NCI-H2196 treated with DMSO at 0.1 percent for 48 hours (cell line): ENCODE data around the gene CHURC1.
A peak's percentile ranks its signal among the peaks of the same experiment; 100 is the strongest.

Experiments
- DNase-seq: peaks from one replicate; lab custom pipeline; 2025; ENCODE audit not compliant: unreplicated experiment; lab: John Stamatoyannopoulos, UW

CHURC1 gene

DNA sequence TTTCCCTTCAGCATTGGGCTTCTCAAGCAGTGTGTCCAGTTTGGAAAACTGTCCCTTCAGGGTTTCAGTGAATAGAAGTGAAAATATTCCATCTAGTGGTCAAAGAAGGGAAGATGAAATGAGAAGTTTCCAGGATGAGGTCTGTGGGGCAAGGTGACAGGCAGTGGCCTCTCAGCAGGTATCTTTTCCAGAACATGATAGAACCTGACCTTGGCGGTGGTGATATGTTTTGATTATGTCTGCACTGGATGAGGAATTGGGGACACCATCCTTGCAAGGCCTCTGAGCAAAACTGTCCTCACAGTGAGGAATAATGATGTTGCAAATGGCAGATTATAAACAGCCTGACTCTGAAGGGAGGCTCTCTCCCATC, 23.6 kb downstream of the CHURC1 start:
- no peak for DNase-seq

GRCh38 chr14:64938972-64939816, 24.9 kb downstream of the CHURC1 start:
- DNase-seq: peak; percentile 77

DNA sequence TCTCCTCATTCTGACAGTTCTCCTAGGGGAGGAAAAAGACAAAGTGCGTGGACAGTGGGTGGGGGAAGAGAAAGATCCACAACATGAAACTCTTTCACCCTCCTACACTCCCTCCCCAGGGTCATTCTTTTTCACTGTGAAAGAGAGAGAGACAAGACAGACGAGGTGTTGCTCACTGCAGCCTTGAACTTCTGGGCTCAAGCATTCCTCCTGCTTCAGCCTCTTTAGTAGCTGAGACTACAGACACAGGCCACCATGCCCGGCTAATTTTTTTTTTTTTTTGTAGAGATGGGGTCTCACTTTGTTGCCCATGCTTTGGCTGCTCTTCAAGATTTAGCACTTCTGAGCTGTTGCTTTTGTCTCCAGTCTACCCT, 25.5 kb downstream of the CHURC1 start:
- no peak for DNase-seq

DNA sequence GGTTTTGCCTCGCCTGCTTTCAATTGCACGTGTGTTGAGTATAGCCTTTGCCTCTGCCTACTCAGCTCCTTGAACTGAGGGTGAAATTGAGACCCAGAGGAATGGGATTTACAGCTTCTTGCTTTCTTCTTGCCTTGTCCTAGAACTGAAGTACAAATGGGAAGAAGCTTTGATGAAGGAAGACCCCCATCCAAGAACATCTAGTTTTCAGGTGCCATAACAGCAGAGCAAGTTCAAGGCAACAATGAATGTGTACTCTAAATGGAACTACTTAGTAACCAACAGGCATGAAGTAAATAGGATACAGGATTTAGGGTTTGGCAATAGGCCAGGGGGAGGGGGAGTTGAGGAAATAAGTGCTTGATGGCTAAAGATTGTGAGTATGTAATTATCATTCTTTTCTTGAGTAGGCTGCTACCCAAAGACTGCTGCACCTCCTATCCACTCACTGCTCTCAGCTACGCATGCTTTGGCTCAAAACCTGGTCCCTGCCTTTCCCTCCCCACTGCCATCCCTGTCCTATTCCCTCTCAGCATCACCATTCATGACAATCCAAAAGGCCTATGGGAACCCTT, 26.2 kb downstream of the CHURC1 start:
- DNase-seq: no peak

DNA sequence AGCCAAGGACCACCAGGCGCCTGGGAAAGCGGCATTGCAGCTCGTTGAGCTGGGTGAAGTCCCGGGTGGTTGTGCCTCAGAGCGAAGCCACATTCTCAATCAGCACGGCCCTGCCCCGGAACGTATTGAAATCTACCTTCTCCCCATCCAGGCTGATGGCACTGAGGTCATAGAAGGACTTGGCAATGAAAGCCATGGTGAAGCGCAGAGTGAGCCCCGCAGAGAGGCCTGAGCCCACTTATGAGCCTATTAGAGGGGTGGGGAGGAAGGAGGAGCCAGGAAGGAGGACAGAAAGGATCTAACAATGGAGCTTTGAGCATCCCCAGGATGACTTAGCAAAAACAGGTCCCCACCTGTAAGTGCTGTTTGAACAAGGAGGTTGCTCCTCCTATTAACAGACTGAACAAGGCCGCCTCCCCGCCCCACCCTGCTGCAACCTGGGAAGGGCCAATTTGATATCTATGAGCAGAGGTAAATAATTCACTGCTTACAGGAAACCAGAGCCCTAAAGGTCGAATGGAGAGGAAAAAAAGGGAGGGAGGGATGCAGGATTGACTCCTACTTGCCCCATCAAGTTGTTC, 28.4 kb downstream of the CHURC1 start, which contains the start of gene GPX2:
Gene GPX2 (minus strand): TSS at position 215 of the 581 bp plus-strand sequence. CDS start 19 bp downstream, at position 196.
- peak; percentile 81 for DNase-seq

DNA sequence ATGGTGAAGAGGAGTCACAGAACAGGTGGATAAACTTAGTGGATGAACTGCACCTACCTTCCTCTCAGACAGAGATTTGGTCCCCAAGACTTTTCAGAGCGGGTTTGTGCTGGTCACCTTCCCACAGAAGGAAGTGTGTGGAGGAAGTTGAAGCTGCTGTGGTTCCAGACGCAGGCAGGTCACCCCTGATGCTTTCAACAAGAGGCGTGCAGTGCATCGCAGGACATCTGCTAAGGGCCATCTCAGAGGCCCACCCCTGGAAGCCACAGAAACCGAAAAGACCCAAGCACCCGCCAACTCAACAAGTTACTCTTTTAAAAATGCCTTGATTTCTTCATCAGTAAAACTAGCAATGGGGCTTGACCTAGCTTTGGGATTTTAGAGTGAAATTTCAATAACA, 29.3 kb downstream of the CHURC1 start:
- DNase-seq: no peak

GRCh38 chr14:64944041-64944440, 29.8 kb downstream of the CHURC1 start:
- DNase-seq: no peak

- no peak for DNase-seq
These were observed 30.6 kb downstream of the CHURC1 start for GRCh38 chr14:64944861-64945260.

- no peak for DNase-seq
These were observed 31.4 kb downstream of the CHURC1 start for GRCh38 chr14:64945431-64946178.

GRCh38 chr14:64946310-64947045, 32.2 kb downstream of the CHURC1 start:
- no peak for DNase-seq

- no peak for DNase-seq
These were observed 33.7 kb downstream of the CHURC1 start for GRCh38 chr14:64947710-64948611.

GRCh38 chr14:64948612-64949210, 34.5 kb downstream of the CHURC1 start:
- no peak for DNase-seq

- DNase-seq: no peak
These were observed 36.6 kb downstream of the CHURC1 start for GRCh38 chr14:64950889-64951288.

- DNase-seq: no peak
These were observed 37.0 kb downstream of the CHURC1 start for GRCh38 chr14:64951291-64951690.

DNA sequence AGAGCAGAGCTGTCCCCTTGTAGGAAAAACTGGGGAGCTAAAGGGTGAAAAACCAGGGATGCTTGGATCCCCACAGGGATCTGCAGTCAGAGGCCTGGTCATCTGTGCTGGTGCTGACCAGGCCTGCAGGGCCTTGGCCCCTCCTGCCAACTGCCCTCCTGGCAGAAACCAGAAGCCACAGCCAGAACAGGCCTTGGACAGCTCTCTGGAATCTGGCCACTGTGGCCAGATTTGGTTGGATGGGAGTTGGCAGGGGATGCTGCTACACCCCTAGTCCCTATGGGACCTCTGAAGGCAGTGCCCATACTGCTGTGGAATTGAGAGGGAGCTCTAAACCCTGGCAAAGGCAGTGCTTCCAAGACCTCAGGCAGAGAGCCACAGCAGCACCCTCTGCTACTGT, 37.5 kb downstream of the CHURC1 start:
- no peak for DNase-seq

- DNase-seq: no peak
These were observed 38.5 kb downstream of the CHURC1 start for GRCh38 chr14:64952598-64953309.

DNA sequence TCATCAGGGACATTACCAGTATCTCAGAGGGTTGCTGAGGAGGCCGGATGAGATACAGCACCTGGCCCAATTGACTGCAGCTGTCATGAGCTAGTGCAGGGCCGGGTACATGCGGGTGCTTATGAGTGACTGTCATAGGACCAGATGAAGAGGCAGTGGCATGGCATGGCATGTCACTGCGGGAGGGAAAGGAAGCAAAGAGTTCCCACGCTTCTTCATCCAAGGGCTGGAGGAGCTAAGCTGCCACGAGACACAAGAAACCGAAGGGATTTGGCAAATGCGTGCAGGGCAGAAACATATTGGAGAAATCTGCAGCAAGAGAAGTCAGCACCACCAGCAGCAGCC, 39.0 kb downstream of the CHURC1 start:
- DNase-seq: no peak

GRCh38 chr14:64953661-64954060, 39.4 kb downstream of the CHURC1 start:
- no peak for DNase-seq
